DND-41 (cell line): ENCODE results near the gene TMIGD1.

ENCODE experiments used
- ATAC-seq: fragments of 200-7000 bp; cut with Tn5 transposase; 3 replicates; pipeline ENCODE4 v1.9.1; 2021; ENCODE audit warnings: low read depth; ENCODE audit not compliant: insufficient read depth
- DNase-seq: peaks from one replicate; pipeline ENCODE4 v3.0.0-alpha.2; 2020
- H2AFZ ChIP-seq: 2 replicates; pipeline ENCODE4 v1.6.0; 2012; ENCODE audit warnings: low read depth, low read length
- H3K27ac ChIP-seq: 2 replicates; pipeline ENCODE4 v1.5.1; 2012; ENCODE audit warnings: low read length, inconsistent platforms
- H3K27me3 ChIP-seq: fragments of 200-600 bp; sonication (generic); 2 replicates; pipeline ENCODE4 v1.6.0; 2012; ENCODE audit warnings: low read length, mild to moderate bottlenecking, inconsistent platforms; ENCODE audit not compliant: insufficient read depth, poor library complexity
- H3K36me3 ChIP-seq: 2 replicates; pipeline ENCODE4 v1.5.1; 2012; ENCODE audit warnings: low read length, inconsistent platforms; ENCODE audit not compliant: insufficient read depth
- H3K4me1 ChIP-seq: 2 replicates; pipeline ENCODE4 v1.5.1; 2012; ENCODE audit warnings: mild to moderate bottlenecking, low read length; ENCODE audit not compliant: insufficient read depth
- H3K4me2 ChIP-seq: 2 replicates; pipeline ENCODE4 v1.6.0; 2012; ENCODE audit warnings: mild to moderate bottlenecking, moderate library complexity, low read length, inconsistent platforms; ENCODE audit not compliant: insufficient read depth
- H3K4me3 ChIP-seq, 2 experiments: fragments of 200-600 bp in 1 of 2; shearing (Covaris generic) in 1 of 2; 2 replicates each; pipeline ENCODE4 v1.5.1; 2012 to 2016; ENCODE audit warnings: inconsistent platforms in 2 of 2, low read length in 2 of 2, mild to moderate bottlenecking in 2 of 2, low read depth in 1 of 2, moderate library complexity in 1 of 2
- H3K79me2 ChIP-seq: 2 replicates; pipeline ENCODE4 v1.6.0; 2012; ENCODE audit warnings: low read length, inconsistent platforms; ENCODE audit not compliant: insufficient read depth
- H3K9ac ChIP-seq: 2 replicates; pipeline ENCODE4 v1.6.0; 2012; ENCODE audit warnings: low read depth, mild to moderate bottlenecking, inconsistent platforms, low read length, moderate library complexity
- H3K9me3 ChIP-seq: 2 replicates; pipeline ENCODE4 v1.5.1; 2012; ENCODE audit warnings: low read length, moderate library complexity, mild to moderate bottlenecking, inconsistent platforms; ENCODE audit not compliant: insufficient read depth, severe bottlenecking
- H4K20me1 ChIP-seq: 2 replicates; pipeline ENCODE4 v1.6.0; 2012; ENCODE audit warnings: low read length; ENCODE audit not compliant: insufficient read depth
- CTCF ChIP-seq: IDR thresholded peaks from 2 replicates; pipeline ENCODE4 v1.5.1; 2012; ENCODE audit warnings: borderline replicate concordance, low read length, moderate library complexity, mild to moderate bottlenecking; ENCODE audit not compliant: poor library complexity, severe bottlenecking; ENCODE audit errors: extremely low read depth
- EZH2 ChIP-seq: IDR thresholded peaks from 3 replicates; pipeline ENCODE4 v1.6.1; 2012; ENCODE audit warnings: borderline replicate concordance, low read depth, mild to moderate bottlenecking, moderate library complexity, low read length, inconsistent platforms; ENCODE audit not compliant: severe bottlenecking

The TMIGD1 gene

GRCh38 chr17:30318155-30318554 is 15.7 kb downstream of the TMIGD1 start:
- TF ChIP-seq EZH2 (no peak), CTCF (no peak)
- ATAC-seq (no peak), DNase-seq (no peak)
- Histone ChIP-seq H3K4me2 (no peak overlapping the region), H3K27ac (no peak overlapping the region), H3K4me1 (peaks cover 5% of the 10 kb centered on the region), H3K27me3 (peaks cover 15% of the 10 kb centered on the region), H3K9me3 (no peaks in the 10 kb centered on the region), H3K36me3 (no peaks in the 10 kb centered on the region), H3K9ac (no peak overlapping the region), H3K4me3 (no peak overlapping the region), H2AFZ (no peak overlapping the region), H3K79me2 (no peaks in the 10 kb centered on the region), H4K20me1 (no peaks in the 10 kb centered on the region)

GRCh38 chr17:30316736-30317135 is 17.1 kb downstream of the TMIGD1 start:
- Histone ChIP-seq H3K27me3 (peaks cover 15% of the 10 kb centered on the region), H3K4me3 (no peak overlapping the region), H4K20me1 (no peaks in the 10 kb centered on the region), H3K27ac (no peak overlapping the region), H3K9ac (no peak overlapping the region), H3K36me3 (no peaks in the 10 kb centered on the region), H3K4me2 (no peak overlapping the region), H2AFZ (no peak overlapping the region), H3K79me2 (no peaks in the 10 kb centered on the region), H3K9me3 (no peaks in the 10 kb centered on the region), H3K4me1 (no peaks in the 10 kb centered on the region)
- no peak for TF ChIP-seq CTCF
- TF ChIP-seq EZH2 = no peak
- ATAC-seq = no peak
- DNase-seq = no peak

DNA sequence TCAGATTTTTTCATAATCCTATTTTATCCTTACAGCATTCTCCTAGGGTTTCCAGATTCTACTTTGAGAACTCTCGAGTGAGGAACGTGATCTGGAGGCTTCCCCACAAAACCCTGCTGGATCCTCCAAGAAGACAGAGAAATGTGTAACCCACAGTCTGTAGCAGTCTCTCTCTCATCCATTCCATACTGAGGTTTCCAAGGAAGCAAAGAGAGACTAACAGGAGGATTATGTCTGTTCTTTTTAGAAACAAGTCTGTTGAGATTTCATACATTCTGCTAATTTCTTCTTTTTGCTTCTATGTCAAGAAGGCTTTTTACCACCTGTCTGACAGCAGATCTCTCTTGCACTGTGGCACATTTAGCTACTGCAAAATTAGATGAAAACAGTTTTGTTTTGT is 18.8 kb downstream of the TMIGD1 start:
- H3K4me2 ChIP-seq = no peak overlapping the region
- H4K20me1 ChIP-seq = no peaks in the 10 kb centered on the region
- ATAC-seq (no peak), DNase-seq (no peak)
- H3K36me3 ChIP-seq = no peaks in the 10 kb centered on the region
- no peak overlapping the region for H3K4me3 ChIP-seq
- peaks cover 15% of the 10 kb centered on the region for H3K27me3 ChIP-seq
- no peak overlapping the region for H2AFZ ChIP-seq
- H3K27ac ChIP-seq = no peak overlapping the region
- H3K4me1 ChIP-seq = no peaks in the 10 kb centered on the region
- H3K9ac ChIP-seq = no peak overlapping the region
- TF ChIP-seq EZH2 (no peak), CTCF (no peak)
- no peaks in the 10 kb centered on the region for H3K9me3 ChIP-seq
- no peaks in the 10 kb centered on the region for H3K79me2 ChIP-seq

DNA sequence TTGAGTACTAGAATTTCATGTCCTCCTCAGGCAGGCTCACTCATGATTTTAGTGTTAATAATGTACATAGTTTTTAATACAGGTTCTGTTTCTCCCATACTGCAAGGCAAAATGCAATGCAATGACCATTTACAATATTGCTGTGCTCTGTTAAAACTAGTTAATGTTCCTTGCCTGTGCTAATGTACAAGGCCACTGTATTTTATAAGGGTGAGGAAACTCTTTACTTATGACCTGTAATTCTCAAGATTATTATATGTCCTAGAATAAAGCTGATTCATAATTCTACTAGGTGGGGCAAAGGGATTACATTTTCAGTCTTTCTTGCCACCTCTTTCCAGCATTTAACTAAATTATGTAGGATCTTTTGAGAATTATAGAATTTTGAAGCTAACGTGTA is 19.4 kb downstream of the TMIGD1 start:
- Histone ChIP-seq H3K4me3 (no peak overlapping the region), H3K9me3 (no peaks in the 10 kb centered on the region), H4K20me1 (no peaks in the 10 kb centered on the region), H3K79me2 (no peaks in the 10 kb centered on the region), H3K4me2 (no peak overlapping the region), H3K36me3 (no peaks in the 10 kb centered on the region), H2AFZ (no peak overlapping the region), H3K27ac (no peak overlapping the region), H3K4me1 (no peaks in the 10 kb centered on the region), H3K27me3 (peaks cover 15% of the 10 kb centered on the region), H3K9ac (no peak overlapping the region)
- no peak for TF ChIP-seq EZH2
- no peak for TF ChIP-seq CTCF
- ATAC-seq = no peak
- no peak for DNase-seq
